OCI-LY1 (cell line): ENCODE data around the gene LEP.

Source experiments
- H2AFZ ChIP-seq: fragments of 200-600 bp; sonication (generic), shearing (Covaris generic); 2 replicates; pipeline ENCODE4 v1.6.0; 2014; ENCODE audit warnings: antibody characterized with exemption, mild to moderate bottlenecking, low read length
- H3F3A ChIP-seq: fragments of 200-600 bp; sonication (generic), shearing (Covaris generic); 2 replicates; pipeline ENCODE4 v1.6.0; 2014; ENCODE audit warnings: mild to moderate bottlenecking, antibody characterized with exemption, low read length, moderate library complexity; ENCODE audit not compliant: insufficient read depth
- H3K27ac ChIP-seq: fragments of 200-600 bp; sonication (generic); 2 replicates; pipeline ENCODE4 v1.5.1; 2014; ENCODE audit warnings: low read length, mixed run types, mild to moderate bottlenecking, low read depth; ENCODE audit not compliant: poor library complexity, severe bottlenecking
- H3K27me3 ChIP-seq: fragments of 200-600 bp; sonication (generic); 2 replicates; pipeline ENCODE4 v1.6.0; 2014; ENCODE audit warnings: antibody characterized with exemption, mild to moderate bottlenecking, low read length, moderate library complexity; ENCODE audit not compliant: insufficient read depth
- H3K36me3 ChIP-seq: fragments of 200-600 bp; sonication (generic); 2 replicates; pipeline ENCODE4 v1.6.1; 2014; ENCODE audit warnings: mild to moderate bottlenecking, antibody characterized with exemption, low read length, moderate library complexity, mixed read lengths; ENCODE audit not compliant: insufficient read depth
- H3K4me1 ChIP-seq: fragments of 200-600 bp; sonication (generic); 2 replicates; pipeline ENCODE4 v1.5.1; 2014; ENCODE audit warnings: mild to moderate bottlenecking, low read length, moderate library complexity; ENCODE audit not compliant: insufficient read depth, severe bottlenecking
- H3K4me2 ChIP-seq: fragments of 200-600 bp; sonication (generic), shearing (Covaris generic); 2 replicates; pipeline ENCODE4 v1.6.1; 2014; ENCODE audit warnings: low read length
- H3K4me3 ChIP-seq: fragments of 200-600 bp; sonication (generic); 2 replicates; pipeline ENCODE4 v1.5.1; 2014; ENCODE audit warnings: low read length, low read depth, mild to moderate bottlenecking, mixed read lengths; ENCODE audit not compliant: poor library complexity, severe bottlenecking
- H3K79me2 ChIP-seq: fragments of 200-600 bp; shearing (Covaris generic); 2 replicates; pipeline ENCODE4 v1.6.1; 2016; ENCODE audit warnings: mixed run types, low read length, mixed read lengths; ENCODE audit not compliant: insufficient read depth
- H3K9ac ChIP-seq: fragments of 200-600 bp; sonication (generic), shearing (Covaris generic); 2 replicates; pipeline ENCODE4 v1.6.1; 2014; ENCODE audit warnings: mild to moderate bottlenecking, low read length, mixed read lengths
- H3K9me2 ChIP-seq: fragments of 200-600 bp; sonication (generic), shearing (Covaris generic); 2 replicates; pipeline ENCODE4 v1.6.1; 2014; ENCODE audit warnings: low read depth, mild to moderate bottlenecking, low read length, mixed read lengths
- H3K9me3 ChIP-seq: fragments of 200-600 bp; shearing (Covaris generic); 2 replicates; pipeline ENCODE4 v1.6.1; 2014; ENCODE audit warnings: low read length, mixed read lengths
- H4K20me1 ChIP-seq: fragments of 200-600 bp; sonication (generic), shearing (Covaris generic); 2 replicates; pipeline ENCODE4 v1.6.0; 2016; ENCODE audit warnings: mild to moderate bottlenecking, low read length; ENCODE audit not compliant: insufficient read depth
- EZH2 ChIP-seq: fragments of 200-600 bp; sonication (generic), shearing (Covaris generic); IDR thresholded peaks from 2 replicates; pipeline ENCODE4 v1.8.0; 2017; ENCODE audit warnings: borderline replicate concordance, mixed run types, mild to moderate bottlenecking, antibody characterized with exemption, low read length, moderate library complexity, mixed read lengths
- TF ChIP-seq, protein P1 (sequence below): fragments of 200-600 bp; sonication (generic), shearing (Covaris generic); IDR thresholded peaks from 2 replicates; pipeline ENCODE4 v1.5.1; 2017; ENCODE audit warnings: mild to moderate bottlenecking, antibody characterized with exemption, low read length, moderate library complexity, mixed read lengths

LEP gene

DNA sequence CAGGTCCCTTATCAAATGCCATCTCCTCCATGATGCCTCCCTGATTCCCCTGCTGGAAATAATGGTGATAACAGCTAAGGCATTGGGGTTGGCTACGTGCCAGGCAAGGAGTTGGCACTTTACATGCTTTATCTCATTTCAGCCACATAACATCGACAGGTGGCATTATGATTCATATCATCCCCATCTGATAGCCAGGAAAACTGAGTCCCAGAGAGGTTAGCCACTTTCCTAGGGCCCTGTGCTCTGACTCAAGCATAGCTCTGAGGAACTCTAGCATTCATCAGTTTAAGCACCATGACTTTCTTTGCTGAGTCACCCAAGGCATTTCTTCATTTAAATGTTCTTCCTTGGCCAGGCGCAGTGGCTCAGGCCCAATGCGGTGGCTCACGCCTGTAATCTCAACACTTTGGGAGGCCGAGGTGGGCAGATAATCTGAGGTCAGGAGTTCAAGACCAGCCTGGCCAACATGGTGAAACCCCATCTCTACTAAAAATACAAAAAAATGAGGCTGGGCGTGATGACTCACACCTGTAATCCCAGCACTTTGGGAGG lies 6.6 kb downstream of the LEP start:
- H3K27me3 ChIP-seq: peaks cover 20% of the 10 kb centered on the region; the same call in 1 of the 2 replicates
- H3K36me3 ChIP-seq: no peaks in the 10 kb centered on the region
- H3K4me1 ChIP-seq: no peaks in the 10 kb centered on the region
- H3K9ac ChIP-seq: no peak overlapping the region
- H3K9me3 ChIP-seq: no peaks in the 10 kb centered on the region
- no peak overlapping the region for H3K4me3 ChIP-seq
- TF ChIP-seq, protein P1, sequence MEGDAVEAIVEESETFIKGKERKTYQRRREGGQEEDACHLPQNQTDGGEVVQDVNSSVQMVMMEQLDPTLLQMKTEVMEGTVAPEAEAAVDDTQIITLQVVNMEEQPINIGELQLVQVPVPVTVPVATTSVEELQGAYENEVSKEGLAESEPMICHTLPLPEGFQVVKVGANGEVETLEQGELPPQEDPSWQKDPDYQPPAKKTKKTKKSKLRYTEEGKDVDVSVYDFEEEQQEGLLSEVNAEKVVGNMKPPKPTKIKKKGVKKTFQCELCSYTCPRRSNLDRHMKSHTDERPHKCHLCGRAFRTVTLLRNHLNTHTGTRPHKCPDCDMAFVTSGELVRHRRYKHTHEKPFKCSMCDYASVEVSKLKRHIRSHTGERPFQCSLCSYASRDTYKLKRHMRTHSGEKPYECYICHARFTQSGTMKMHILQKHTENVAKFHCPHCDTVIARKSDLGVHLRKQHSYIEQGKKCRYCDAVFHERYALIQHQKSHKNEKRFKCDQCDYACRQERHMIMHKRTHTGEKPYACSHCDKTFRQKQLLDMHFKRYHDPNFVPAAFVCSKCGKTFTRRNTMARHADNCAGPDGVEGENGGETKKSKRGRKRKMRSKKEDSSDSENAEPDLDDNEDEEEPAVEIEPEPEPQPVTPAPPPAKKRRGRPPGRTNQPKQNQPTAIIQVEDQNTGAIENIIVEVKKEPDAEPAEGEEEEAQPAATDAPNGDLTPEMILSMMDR: no peak
- no peak for TF ChIP-seq EZH2
- no peak overlapping the region for H3K27ac ChIP-seq
- H3K4me2 ChIP-seq: no peak overlapping the region
- no peaks in the 10 kb centered on the region for H4K20me1 ChIP-seq
- H3F3A ChIP-seq: no peaks in the 10 kb centered on the region
- no peak overlapping the region for H2AFZ ChIP-seq
- no peaks in the 10 kb centered on the region for H3K79me2 ChIP-seq
- no peaks in the 10 kb centered on the region for H3K9me2 ChIP-seq

DNA sequence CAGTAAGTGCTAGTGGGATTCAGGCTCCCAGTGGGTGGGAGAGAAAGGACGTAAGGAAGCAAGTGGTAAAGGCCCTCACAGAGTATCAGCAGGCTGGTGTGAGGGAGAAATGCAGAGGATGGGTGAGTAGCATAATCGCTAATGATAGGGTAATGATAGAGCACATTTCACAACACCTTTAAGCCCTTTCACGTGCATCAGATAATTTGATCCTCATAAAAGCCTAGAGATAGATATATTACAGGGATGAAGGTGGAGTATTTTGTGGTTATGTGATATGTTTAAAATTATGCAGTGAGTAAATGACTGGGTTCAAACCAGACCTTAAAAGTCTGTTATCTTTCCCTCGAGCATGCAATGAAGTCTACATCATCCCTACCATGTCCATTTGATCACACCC lies 10.3 kb downstream of the LEP start:
- peaks cover 2% of the 10 kb centered on the region; the same call in 1 of the 2 replicates for H3K9me3 ChIP-seq
- no peak overlapping the region for H3K9ac ChIP-seq
- no peaks in the 10 kb centered on the region for H3K9me2 ChIP-seq
- H3K4me1 ChIP-seq: no peaks in the 10 kb centered on the region
- H3K4me2 ChIP-seq: no peak overlapping the region
- no peak for TF ChIP-seq EZH2
- TF ChIP-seq, protein P1: no peak
- peaks cover 27% of the 10 kb centered on the region; the same call in 1 of the 2 replicates for H3K27me3 ChIP-seq
- H3K36me3 ChIP-seq: no peaks in the 10 kb centered on the region
- H2AFZ ChIP-seq: no peak overlapping the region
- H3K27ac ChIP-seq: no peak overlapping the region
- no peaks in the 10 kb centered on the region for H4K20me1 ChIP-seq
- H3K4me3 ChIP-seq: no peak overlapping the region
- H3K79me2 ChIP-seq: no peaks in the 10 kb centered on the region
- H3F3A ChIP-seq: no peaks in the 10 kb centered on the region

GRCh38 chr7:128253701-128254100 lies 12.6 kb downstream of the LEP start:
- Histone ChIP-seq H3K27ac (no peak overlapping the region), H3K9ac (no peak overlapping the region), H2AFZ (no peak overlapping the region), H3K4me1 (no peaks in the 10 kb centered on the region), H3K36me3 (no peaks in the 10 kb centered on the region), H3K27me3 (peaks cover 29% of the 10 kb centered on the region; the same call in 1 of the 2 replicates), H3K9me3 (peaks cover 2% of the 10 kb centered on the region; the same call in 1 of the 2 replicates), H4K20me1 (no peaks in the 10 kb centered on the region), H3K4me3 (no peak overlapping the region), H3K9me2 (no peaks in the 10 kb centered on the region), H3F3A (no peaks in the 10 kb centered on the region), H3K79me2 (no peaks in the 10 kb centered on the region), H3K4me2 (no peak overlapping the region)
- no peak for TF ChIP-seq EZH2
- TF ChIP-seq, protein P1: no peak
